SKM-1 treated with dmso at 0.1 percent for 144 hours (cell line): ENCODE measurements around the gene MYPOP.

Source experiments
- DNase-seq: peaks from one replicate; lab custom pipeline; 2025; ENCODE audit not compliant: unreplicated experiment; lab: John Stamatoyannopoulos, UW

Gene MYPOP

DNA sequence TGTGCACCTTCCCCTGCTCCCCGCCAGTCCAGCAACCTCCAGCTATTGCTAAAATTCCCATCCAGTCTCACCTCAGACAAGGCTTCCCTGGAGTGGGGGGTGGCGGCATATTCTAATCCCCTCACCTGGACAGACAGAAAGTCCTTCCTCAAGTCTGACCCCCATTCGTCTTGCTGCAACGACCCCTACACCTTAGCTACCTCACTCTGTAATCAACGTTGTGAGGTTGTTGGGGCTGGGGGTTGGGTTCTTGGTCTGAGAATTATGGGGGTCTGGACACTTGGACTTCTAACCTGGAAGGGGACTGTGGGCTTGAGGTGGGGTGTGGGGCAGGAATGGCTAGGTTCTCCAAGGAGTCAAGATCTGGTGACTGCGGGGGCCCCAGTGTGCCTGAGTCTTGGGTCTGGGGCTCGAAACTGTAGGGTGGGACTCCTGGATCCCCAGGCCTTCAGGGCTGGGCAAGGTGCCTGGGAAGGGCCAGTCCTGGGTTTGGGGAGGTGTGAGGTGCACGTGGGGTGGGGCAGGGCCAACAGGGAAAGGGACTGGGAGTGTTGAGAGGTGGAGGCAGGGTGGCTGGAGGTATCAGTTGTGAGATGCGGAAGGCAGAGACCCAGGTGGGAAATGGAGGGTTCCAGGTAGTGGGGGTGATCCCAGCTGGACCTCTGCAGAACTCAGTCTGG, 37.0 kb downstream of the MYPOP start:
- no peak for DNase-seq

DNA sequence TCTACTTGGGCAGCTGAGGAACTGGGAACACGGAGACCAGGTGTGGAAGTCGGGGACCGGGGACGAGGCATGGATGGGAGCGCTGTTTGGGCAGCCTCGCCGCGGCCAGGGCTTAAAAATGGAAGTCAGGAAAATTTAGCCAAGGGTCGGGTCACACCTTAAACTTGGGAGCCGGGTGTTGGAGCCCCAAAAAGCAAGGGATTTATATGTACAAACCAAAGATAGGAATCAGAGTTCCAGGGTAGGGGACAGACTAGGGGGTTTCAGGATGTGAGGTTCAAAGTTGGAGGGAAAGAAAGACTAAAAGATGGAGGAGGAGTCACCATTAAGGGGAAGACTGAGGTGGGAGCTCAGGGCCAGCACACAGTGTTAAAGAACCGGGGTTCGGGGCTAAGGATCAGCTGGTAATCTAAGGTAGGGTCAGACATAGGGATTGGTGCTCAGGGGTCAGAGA, 37.8 kb downstream of the MYPOP start:
- no peak for DNase-seq

DNA sequence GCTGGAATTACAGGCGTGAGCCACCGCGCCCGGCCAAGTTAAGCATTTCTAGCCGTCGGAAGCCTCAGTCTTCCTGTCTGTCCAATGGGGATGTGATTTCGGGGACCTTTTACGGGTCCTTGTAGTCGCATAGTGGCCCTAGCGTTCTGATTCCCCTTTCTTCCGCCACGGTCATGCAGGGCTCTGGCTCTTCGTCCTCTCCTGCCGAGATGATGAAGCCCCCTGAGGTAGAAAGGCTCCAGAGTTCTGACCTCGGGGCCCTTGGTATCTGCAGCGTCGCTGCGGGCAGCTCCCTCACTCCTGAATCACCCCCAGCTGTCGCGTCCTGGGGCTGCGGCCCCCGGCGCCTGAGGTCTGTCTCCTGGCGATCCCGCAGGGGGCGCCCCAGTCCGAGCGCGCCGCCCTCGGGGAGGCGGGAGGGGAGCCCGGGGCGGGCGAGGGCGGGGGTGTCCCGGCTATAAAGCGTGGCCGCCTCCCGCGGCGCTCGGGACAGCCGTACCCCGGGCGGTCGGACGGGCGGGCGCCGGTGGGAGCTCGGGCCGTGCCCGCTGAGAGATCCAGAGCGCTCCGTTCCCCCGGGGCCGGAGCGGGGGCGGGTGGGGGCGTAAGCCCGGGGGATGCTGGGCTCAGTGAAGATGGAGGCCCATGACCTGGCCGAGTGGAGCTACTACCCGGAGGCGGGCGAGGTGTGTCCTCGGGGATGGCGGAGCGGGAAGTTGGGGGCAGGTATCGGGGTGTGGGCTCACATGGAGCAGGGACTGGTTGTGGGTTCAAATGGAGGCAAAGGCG, 38.4 kb downstream of the MYPOP start, which contains the start of gene FOXA3:
Gene FOXA3, plus strand, starts transcription at position 487 of the 789 bp plus-strand sequence. Its CDS starts 131 bp downstream, at position 618.
- no peak for DNase-seq

DNA sequence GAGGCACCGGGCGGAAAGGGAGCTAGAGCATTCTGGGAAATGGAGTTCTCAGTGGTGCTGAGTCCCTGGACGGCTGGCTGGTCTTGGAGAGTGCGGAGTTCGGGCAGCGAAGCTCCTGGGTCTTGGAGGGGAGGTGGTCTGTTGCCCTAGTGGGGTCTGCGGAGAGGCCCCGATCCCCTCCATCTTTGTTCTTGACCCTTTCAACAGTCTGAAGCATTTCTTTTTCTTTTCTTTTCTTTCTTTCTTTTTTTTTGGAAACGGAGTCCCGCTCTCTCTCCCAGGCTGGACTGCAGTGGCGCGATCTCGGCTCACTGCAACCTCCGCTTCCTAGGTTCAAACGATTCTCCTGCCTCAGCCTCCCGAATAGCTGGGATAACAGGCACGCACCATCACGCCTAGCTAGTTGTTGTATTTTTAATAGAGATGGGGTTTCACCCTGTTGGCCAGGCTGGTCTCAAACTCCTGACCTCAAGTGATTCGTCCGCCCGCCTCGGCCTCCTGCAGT, 39.0 kb downstream of the MYPOP start:
- DNase-seq: no peak

DNA sequence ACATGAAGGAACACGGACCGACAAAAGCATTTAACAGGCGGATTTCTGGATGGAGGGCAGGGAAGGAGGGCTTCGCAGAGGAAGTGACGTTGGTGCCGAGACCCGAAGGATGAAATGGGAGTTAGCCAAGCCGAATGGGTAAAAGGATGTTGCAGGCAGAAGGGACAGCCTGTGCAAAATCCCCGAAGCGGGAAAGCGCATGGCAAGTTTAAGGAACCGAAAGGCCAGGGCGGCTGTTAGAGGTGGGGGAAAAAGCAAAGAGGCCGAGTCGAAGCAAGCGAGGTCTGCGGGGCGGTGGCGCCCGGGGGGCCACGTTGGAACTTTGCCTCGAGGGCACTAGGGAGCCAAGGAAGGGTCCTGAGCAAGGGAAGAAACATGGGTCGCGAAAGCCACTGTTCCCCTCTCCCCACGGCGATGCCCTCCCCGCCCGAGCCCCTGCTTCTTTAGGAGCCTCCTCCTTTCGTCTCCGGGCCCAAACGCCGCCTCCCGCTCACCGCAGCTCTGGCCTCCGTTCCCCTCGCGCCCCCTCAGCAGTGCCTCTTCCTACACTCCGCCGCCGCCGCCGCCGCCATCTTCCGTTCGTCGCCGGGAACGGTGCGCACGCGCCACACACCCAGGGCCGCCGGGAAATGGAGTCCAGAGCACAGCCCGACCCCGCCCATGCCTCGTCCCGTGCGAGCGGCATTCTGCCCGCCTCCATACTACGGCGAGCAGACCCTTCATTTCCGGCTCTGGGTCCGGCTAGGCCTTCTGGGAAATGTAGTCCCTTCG, 39.7 kb downstream of the MYPOP start, which contains the start of gene SYMPK:
Gene SYMPK, minus strand, starts transcription at position 584 of the 771 bp plus-strand sequence. CDS start 8,652 bp downstream, outside the sequence.
- peak; percentile 87 for DNase-seq

DNA sequence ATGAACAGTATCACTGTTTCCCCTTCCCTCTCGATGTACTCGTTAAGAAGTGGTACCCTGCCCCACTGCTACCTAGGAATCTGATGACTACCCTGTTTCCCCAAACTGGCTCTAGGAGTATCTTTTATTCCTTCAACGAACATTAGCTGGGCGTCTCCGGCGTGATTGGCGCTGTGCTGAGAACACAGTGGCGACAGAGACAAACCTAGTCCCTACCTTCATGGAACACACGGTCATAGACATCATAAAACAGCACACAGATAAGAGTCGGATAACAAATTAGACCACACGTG, 40.2 kb downstream of the MYPOP start:
- no peak for DNase-seq

DNA sequence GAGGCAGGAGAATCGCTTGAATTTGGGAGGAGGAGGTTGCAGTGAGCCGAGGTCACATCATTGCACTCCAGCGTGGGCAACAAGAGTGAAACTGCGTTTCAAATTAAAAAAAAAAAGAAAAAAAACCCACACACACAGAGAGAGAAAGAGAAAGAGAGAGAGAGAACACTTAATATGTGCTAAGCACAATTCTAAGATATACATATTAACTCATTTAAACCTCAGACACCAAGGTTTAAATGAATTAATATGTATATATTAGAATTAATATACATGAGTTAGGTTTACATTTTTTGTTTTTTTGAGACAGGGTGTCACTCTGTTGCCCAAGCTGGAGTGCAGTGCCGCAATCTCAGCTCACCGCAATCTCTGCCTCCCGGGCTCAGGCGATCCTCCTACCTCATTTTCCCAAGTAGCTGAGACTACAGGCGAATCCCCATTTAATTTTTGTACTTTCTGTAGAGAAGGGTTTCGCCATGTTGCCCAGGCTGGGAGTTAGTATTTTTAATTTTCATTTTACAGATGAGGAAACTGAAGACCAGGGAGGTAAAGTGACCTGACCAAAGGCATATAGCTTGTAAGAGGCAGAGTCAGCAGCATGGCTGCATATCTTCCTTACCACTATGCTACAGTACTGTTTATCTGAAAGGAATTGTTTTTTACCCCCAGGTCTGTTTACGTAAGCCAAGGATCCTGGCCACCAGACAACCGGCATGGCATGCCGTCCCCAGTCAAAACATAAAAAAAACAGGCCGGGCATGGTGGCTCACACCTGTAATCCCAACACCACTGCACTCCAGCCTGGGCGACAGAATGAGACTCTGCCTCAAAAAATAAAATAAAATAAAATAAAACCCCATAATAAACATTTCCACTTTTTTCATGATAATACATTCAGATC, 41.8 kb downstream of the MYPOP start:
- DNase-seq: no peak

DNA sequence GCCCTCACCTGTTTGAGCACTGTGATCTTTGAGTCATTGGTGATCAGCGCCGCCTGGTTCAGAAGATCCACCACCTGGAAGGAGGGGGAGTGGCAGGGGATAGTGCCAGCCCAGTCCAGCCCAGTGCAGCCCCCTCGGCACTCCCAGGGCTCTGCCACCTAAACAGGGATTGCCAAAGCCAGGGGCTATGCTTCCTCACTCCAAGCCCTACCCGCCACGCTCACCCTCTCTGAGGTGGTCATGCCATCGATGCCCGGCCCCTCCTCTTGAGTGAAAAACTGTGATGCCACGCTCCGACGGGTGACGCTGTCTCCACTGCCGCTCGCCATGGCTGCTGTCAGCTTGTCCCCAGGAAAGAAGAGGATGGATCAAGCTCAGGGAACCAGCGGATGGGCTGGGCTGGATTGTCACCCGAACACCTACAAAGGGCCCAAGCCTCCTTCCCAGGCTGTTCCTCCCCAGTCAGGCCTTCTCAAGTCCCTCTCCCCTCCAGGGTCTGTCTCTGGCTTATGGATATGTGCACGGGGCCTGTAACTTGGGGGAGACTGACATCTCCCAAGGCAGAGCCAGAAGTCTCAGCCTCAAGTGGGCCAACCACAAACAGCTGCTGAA, 48.1 kb downstream of the MYPOP start:
- no peak for DNase-seq

DNA sequence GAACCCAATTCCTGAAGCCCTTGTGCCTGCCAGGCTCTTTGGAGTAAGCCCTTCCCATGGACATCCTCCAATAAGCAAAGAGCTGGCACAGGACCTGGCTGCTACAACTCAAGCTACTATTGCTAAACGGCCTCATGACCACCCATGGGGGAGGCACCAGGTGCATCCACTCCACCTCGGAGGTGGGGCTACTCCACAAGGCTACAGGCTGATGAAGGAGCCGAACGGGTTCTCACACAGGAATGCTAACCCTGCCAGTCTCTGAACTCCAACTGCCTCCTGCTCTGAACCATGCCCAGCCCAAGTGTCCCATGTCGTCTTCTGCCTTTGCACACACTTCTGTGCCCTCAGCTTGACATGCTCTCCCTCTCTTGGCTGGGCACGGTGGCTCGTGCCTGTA, 49.4 kb downstream of the MYPOP start:
- no peak for DNase-seq

DNA sequence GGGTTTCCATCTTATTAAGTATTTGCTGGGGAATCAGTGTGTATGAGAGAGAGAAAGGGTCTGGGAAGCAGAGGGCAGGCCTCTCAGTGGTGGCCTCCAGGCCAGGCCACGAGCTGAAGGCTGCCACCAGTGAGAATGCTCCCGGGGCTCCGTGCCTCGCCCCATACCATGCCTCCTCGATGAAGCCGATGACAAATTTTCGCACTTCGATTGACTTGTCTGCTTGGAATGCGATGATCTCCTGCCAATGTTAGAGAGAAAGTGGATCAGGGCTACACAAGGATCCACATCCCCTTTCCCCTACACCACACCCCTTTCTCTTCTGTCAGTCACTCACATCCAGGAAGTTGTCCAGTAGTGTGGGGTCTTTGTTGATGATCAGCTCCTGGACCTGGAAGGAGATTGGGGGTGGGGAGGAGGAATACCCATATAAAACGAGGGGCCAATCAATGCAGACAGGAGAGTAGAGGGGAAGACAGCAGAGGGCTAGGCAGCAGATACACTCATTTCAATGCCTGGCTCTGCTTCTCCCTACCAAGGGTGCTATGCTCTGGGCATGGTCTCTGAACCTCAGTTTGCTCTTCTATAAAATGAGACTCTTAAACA, 50.2 kb downstream of the MYPOP start:
- no peak for DNase-seq

DNA sequence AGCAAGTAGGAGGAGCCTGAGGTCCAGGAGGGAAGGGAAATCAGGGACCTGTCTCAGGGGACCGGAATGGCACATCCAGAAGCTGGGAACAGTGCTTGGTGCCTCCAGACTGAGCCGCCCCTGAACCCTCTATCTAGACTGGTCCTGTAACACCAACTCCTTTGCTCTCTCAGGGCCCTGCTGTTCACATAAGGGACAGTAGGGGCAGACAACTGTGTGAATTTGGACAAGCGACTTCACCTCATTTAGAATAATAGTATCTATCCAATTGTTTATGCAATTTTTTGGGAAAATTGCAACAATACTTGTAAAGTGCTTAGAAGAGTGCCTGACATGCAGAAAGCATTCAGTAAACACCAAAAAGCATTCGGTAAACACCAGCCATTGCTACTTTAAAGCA, 53.5 kb downstream of the MYPOP start:
- DNase-seq: no peak

DNA sequence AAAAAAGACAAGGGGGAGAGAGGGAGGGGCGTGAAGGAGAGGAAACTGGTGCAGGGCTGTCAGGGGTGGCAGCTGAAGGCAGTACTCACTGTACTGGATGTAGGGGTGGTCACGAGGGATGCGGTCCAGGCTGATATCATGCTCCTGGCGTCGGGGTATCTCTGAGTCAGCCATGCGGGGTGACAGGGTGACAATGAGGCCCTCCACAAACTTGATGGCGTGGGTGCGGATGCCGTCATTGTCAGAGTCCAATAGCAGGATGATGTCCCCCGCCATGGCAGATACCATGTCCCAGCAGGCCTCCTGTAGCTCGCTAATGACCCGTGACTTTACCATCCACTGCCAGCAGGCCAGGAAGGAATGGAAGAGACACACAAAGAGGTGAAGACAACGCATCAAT, 54.8 kb downstream of the MYPOP start:
- no peak for DNase-seq

DNA sequence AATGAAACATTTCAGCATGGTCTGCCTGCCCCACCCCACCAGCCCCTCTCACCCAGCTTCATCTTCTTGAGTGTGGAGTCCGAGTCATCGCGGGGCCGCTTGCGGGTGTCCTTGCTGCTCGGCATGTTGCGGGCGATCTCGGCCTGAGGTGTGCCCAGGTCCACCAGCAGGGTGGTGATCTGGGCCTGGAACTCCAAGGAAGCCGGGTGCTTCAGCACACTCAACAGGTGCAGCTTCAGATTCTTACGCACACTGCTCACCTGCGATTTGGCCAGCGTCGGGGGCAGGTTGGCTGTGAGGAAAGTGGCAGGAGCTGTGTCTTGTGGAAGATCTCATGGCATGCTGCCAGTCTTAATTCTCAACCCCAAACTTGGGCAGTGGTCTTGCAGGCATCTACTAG, 60.2 kb downstream of the MYPOP start:
- no peak for DNase-seq
